B cell (primary cell): ENCODE measurements around the gene CD44.

ENCODE experiments used
- CTCF ChIP-seq: fragments of 200-600 bp; IDR thresholded peaks from one replicate; pipeline ENCODE4 v1.8.0; 2022; ENCODE audit warnings: antibody characterized with exemption, mild to moderate bottlenecking
- EZH2 ChIP-seq: IDR thresholded peaks from 2 replicates; pipeline ENCODE4 v1.6.1; 2012; ENCODE audit warnings: borderline replicate concordance, low read depth, mild to moderate bottlenecking, moderate library complexity, low read length; ENCODE audit not compliant: insufficient read depth, poor library complexity, severe bottlenecking

GRCh38 chr11:35133656-35134055 is 5.3 kb upstream of the CD44 start:
- no peak for TF ChIP-seq CTCF
- TF ChIP-seq EZH2 = no peak
